Testis (tissue), 3 donors: ENCODE measurements around the gene RALGAPA1. TPM values are rescaled to one million over a fixed set of nuclear protein-coding genes. Genes with fewer than 3 reads are reported as not detected.

Experiments used
- DNase-seq: peaks from one replicate; pipeline ENCODE4 v3.0.0-alpha.2; 2019
- H3K27ac ChIP-seq, 2 donors: fragments of 200-600 bp; sonication (generic); one replicate each; pipeline ENCODE4 v1.5.1; 2019
- H3K27me3 ChIP-seq: fragments of 200-600 bp; sonication (generic); one replicate; pipeline ENCODE4 v1.5.1; 2019
- H3K36me3 ChIP-seq: fragments of 200-600 bp; sonication (generic); one replicate; pipeline ENCODE4 v1.5.1; 2017; ENCODE audit warnings: low read depth; ENCODE audit errors: missing control alignments
- H3K4me1 ChIP-seq: fragments of 200-600 bp; sonication (generic); one replicate; pipeline ENCODE4 v1.5.1; 2019
- H3K4me3 ChIP-seq, 2 donors: fragments of 200-600 bp; sonication (generic); one replicate each; pipeline ENCODE4 v1.5.1; 2017 to 2019
- H3K9me3 ChIP-seq: fragments of 200-600 bp; sonication (generic); one replicate; pipeline ENCODE4 v1.5.1; 2017
- POLR2A ChIP-seq: fragments of 450-650 bp; IDR thresholded peaks from one replicate; pipeline ENCODE4 v1.6.1; 2017; ENCODE audit warnings: antibody characterized with exemption, mild to moderate bottlenecking, moderate library complexity
- WGBS, 2 donors: methylation state at CpG; one replicate each; pipeline ENCODE4 v1.1.5; 2018; 5-methylcytosine and 5-hydroxymethylcytosine counted together
- intact Hi-C: fragments of 100-400 bp; cut with DNase I; formaldehyde crosslinking; loops from one replicate; pipeline ENCODE4 v1.15.1; 2023; ENCODE audit warnings: low total_unique reads
- polyA plus RNA-seq: library from polyadenylated mRNA; stranded (reverse); fragments of 350-450 nt; fragmentation: Illumina TruSeq; extraction: RNeasy Lipid Tissue Mini Kit (QIAGEN cat#74804); gene quantifications from one replicate; pipeline ENCODE4 v1.2.3, GENCODE V29; 2014; ENCODE audit warnings: low read depth, low replicate concordance; ENCODE audit not compliant: insufficient read depth
- total RNA-seq, 2 donors: library from RNA; depleted of rRNA; stranded (reverse); fragments of >200 nt; gene quantifications; one replicate each; pipeline ENCODE4 v1.2.3, GENCODE V29; 2016
- TF ChIP-seq, protein P1 (sequence below), 3 experiments: fragments of 450-650 bp in 2 of 3; fragments of 200-600 bp in 1 of 3; sonication (generic) in 1 of 3; IDR thresholded peaks; one replicate each; pipeline ENCODE4 v1.5.1; 2016 to 2019; ENCODE audit warnings: antibody characterized with exemption in 3 of 3, mild to moderate bottlenecking in 2 of 3, moderate library complexity in 1 of 3

Gene RALGAPA1
- total and polyA plus RNA-seq, 3 donors from 2014 or later = 25.6 to 111 (median 75.1) TPM

DNA sequence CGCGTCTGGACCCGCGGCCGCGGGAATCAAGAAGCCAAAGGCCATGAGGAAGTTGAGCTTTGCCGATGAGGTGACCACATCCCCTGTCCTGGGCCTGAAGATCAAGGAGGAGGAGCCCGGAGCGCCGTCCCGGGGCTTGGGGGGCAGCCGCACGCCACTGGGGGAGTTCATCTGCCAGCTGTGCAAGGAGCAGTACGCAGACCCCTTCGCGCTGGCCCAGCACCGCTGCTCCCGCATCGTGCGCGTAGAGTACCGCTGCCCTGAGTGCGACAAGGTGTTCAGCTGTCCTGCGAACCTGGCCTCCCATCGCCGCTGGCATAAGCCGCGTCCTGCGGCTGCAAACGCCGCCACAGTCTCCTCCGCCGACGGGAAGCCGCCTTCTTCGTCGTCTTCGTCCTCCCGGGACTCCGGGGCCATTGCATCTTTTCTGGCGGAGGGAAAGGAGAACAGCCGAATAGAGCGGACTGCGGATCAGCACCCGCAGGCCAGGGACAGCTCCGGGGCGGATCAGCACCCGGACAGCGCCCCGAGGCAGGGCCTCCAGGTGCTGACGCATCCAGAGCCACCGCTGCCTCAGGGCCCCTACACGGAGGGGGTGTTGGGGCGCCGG lies 274.1 kb downstream of the RALGAPA1 start:
- TF ChIP-seq, protein P1, sequence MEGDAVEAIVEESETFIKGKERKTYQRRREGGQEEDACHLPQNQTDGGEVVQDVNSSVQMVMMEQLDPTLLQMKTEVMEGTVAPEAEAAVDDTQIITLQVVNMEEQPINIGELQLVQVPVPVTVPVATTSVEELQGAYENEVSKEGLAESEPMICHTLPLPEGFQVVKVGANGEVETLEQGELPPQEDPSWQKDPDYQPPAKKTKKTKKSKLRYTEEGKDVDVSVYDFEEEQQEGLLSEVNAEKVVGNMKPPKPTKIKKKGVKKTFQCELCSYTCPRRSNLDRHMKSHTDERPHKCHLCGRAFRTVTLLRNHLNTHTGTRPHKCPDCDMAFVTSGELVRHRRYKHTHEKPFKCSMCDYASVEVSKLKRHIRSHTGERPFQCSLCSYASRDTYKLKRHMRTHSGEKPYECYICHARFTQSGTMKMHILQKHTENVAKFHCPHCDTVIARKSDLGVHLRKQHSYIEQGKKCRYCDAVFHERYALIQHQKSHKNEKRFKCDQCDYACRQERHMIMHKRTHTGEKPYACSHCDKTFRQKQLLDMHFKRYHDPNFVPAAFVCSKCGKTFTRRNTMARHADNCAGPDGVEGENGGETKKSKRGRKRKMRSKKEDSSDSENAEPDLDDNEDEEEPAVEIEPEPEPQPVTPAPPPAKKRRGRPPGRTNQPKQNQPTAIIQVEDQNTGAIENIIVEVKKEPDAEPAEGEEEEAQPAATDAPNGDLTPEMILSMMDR (IDR thresholded peaks at IDR 0.05) = no peak
- no peak for TF ChIP-seq POLR2A
- peak; percentile 74 for DNase-seq
- 0 to 6% methylated on average over 23 to 54 of the region's 55 CpGs for WGBS, 2 donors
- Histone ChIP-seq H3K9me3 (no peaks in the 10 kb centered on the region), H3K4me1 (peaks cover 17% of the 10 kb centered on the region), H3K4me3 (peak overlapping the region; percentile 55 to 64), H3K27ac (no peak overlapping the region), H3K27me3 (no peaks in the 10 kb centered on the region), H3K36me3 (no peaks in the 10 kb centered on the region)
- intact Hi-C loops = no loop called here

- Histone ChIP-seq H3K27ac (no peak overlapping the region), H3K36me3 (no peaks in the 10 kb centered on the region), H3K27me3 (no peaks in the 10 kb centered on the region), H3K9me3 (no peaks in the 10 kb centered on the region), H3K4me3 (peak overlapping the region; percentile 55 to 64), H3K4me1 (peaks cover 17% of the 10 kb centered on the region)
- TF ChIP-seq, protein P1 (IDR thresholded peaks at IDR 0.05) = no peak
- intact Hi-C loops = no loop called here
- DNase-seq = no peak
- WGBS, 2 donors = 2% methylated on average over 77 of the region's 77 CpGs; no CpG with 5 or more reads in 1 of the 2 donors
Observed at GRCh38 chr14:35534208-35534872, 274.8 kb downstream of the RALGAPA1 start.

- 1% methylated on average over 37 to 69 of the region's 100 CpGs for WGBS, 2 donors
- H3K36me3 ChIP-seq = no peaks in the 10 kb centered on the region
- H3K4me3 ChIP-seq = peak within 1 kb of the TSS; percentile 55 to 64
- H3K4me1 ChIP-seq = peaks cover 17% of the 10 kb centered on the region
- no peaks in the 10 kb centered on the region for H3K27me3 ChIP-seq
- intact Hi-C loops = no loop called here
- H3K9me3 ChIP-seq = no peaks in the 10 kb centered on the region
- TF ChIP-seq POLR2A = no peak
- DNase-seq = peak; percentile 86
- peak within 1 kb of the TSS in 1 of 2 donors; percentile 35 for H3K27ac ChIP-seq
Observed at GRCh38 chr14:35533357-35534207, 275.5 kb downstream of the RALGAPA1 start, which contains the start of gene INSM2. TSS of gene INSM2 (plus strand) at chr14:35534164. CDS start at chr14:35534253, 89 bp downstream.

- no peak for DNase-seq
- Histone ChIP-seq H3K9me3 (no peaks in the 10 kb centered on the region), H3K27me3 (no peaks in the 10 kb centered on the region), H3K4me1 (peaks cover 17% of the 10 kb centered on the region), H3K4me3 (peak overlapping the region in 1 of 2 donors; percentile 64), H3K36me3 (no peaks in the 10 kb centered on the region), H3K27ac (no peak overlapping the region)
- TF ChIP-seq POLR2A = no peak
- TF ChIP-seq, protein P1 (IDR thresholded peaks at IDR 0.05) = no peak
- intact Hi-C loops = no loop called here
- 12 to 13% methylated on average over 6 of the region's 6 CpGs for WGBS, 2 donors
Observed at GRCh38 chr14:35532783-35533356, 276.2 kb downstream of the RALGAPA1 start.
